Tibial nerve (tissue), 3 donors: Measurements from ENCODE around the gene METTL8.

Experiments used
- CTCF ChIP-seq, 5 experiments: fragments of 200-600 bp in 3 of 5; fragments of 450-650 bp in 2 of 5; sonication (generic) in 3 of 5; IDR thresholded peaks; one replicate each; pipeline ENCODE4 v1.5.1; 2016 to 2019; ENCODE audit warnings: antibody characterized with exemption in 5 of 5, mild to moderate bottlenecking in 3 of 5, moderate library complexity in 2 of 5
- POLR2A ChIP-seq, 2 donors: fragments of 450-650 bp; IDR thresholded peaks; one replicate each; pipeline ENCODE4 v1.6.1; 2017; ENCODE audit warnings: antibody characterized with exemption in 2 of 2, mild to moderate bottlenecking in 2 of 2, moderate library complexity in 2 of 2

GRCh38 chr2:171347591-171348032, 86.2 kb downstream of the METTL8 start:
- TF ChIP-seq CTCF (IDR thresholded peaks at IDR 0.05) (no peak), POLR2A (IDR thresholded peaks at IDR 0.05) (no peak)
